ENCODE results near the gene CYP2W1. TPM values are rescaled to one million over a fixed set of nuclear protein-coding genes. Genes with fewer than 3 reads are reported as not detected.

CYP2W1 gene
- total and polyA plus RNA-seq, 10 of the 15 experiments (the other 5 are each of a cell fraction or from before 2014, with no cell fraction given): not detected

DNA sequence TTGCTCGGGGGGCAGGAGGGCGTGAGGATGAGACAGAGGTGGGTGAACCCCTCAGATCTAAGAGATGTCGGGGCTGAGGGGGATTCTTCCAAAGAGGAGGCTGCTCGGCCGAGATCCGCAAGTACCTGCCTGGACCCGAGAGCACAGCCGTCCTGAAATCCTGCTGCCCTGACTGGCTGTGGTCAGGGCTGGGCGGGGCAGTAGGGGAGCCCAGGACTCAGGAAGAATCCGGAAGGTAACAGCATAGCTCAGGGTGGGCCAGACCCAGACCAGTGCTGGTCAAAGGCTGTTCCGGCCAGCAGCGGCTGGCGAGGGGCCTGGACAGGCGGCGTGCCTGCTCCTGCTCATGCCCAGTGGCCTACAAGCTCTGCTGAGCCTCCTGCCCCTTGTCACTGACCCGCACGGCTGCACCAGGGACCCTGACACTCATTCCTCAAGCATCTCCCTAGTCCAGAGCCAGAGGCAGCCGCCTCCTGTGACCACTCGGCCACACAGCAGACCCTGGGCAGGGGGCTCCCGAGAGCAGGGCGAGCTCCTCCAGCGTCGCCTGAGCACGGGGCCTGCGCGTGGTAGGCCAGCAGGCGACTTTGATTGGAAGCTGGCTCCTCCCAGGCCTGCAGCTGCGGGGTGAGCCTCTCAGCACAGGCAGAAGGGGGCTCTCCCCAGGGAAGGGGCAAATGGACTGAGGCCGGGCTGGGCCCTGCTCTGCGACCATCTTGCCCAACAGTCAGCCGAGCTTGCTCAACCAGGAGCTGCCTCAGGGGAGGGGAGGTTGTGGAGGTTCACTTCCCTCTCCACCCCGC lies 25.4 kb upstream of the CYP2W1 start:
- FAIRE-seq: no peak
- H3K9ac ChIP-seq (ENCODE audit: control insufficient read depth, insufficient read depth, low read length): no peak overlapping the region
- H2AFZ ChIP-seq (ENCODE audit: control insufficient read depth, low read depth, low read length): no peak overlapping the region
- no peak overlapping the region for H3K4me2 ChIP-seq (ENCODE audit: control insufficient read depth, insufficient read depth)
- no peaks in the 10 kb centered on the region for H4K20me1 ChIP-seq (ENCODE audit: control insufficient read depth, insufficient read depth)
- WGBS (ENCODE audit: insufficient coverage, insufficient replicate concordance, low lambda C conversion rate, missing lambda C conversion rate): 71% methylated on average over 31 of the region's 32 CpGs
- H3K9me3 ChIP-seq (replicated peaks; ENCODE audit: control insufficient read depth, insufficient read depth, low read length): no peaks in the 10 kb centered on the region; the same call in 2 of the 3 replicates
- RAD21 ChIA-PET (ENCODE audit: unreplicated experiment): interaction anchor here (1.4 kb wide), 1 partner anchor 31 kb away, joined by 3 read pairs; no protein-coding TSS in a partner anchor
- CTCF ChIA-PET: interaction anchor here (0.8 to 1.8 kb wide), 3 partner anchors 15 to 108 kb away, joined by 3 to 6 read pairs (median 4); no protein-coding TSS in a partner anchor
- H3K36me3 ChIP-seq (ENCODE audit: control insufficient read depth in 2 of 2, insufficient read depth in 2 of 2, low read length in 1 of 2): no peaks in the 10 kb centered on the region
- peaks cover 13% of the 10 kb centered on the region for H3K79me2 ChIP-seq (ENCODE audit: control insufficient read depth, insufficient read depth, low read length)
- SMC1A ChIA-PET (ENCODE audit: uncharacterized antibody, unreplicated experiment): interaction anchor here (0.7 to 1.1 kb wide), 2 partner anchors 16 to 35 kb away, joined by 3 read pairs; no protein-coding TSS in a partner anchor
- H3K27me3 ChIP-seq (replicated peaks in 1 of 2; ENCODE audit: control insufficient read depth in 2 of 2, insufficient read depth in 2 of 2, low read length in 1 of 2): no peaks in the 10 kb centered on the region
- POLR2A ChIA-PET: no interaction called here
- TF ChIP-seq RELA (IDR thresholded peaks at IDR 0.05; ENCODE audit: borderline replicate concordance, partially characterized antibody): no peak
- no peak for TF ChIP-seq HDAC2 (IDR thresholded peaks at IDR 0.05)
- TF ChIP-seq ASH2L (IDR thresholded peaks at IDR 0.05; ENCODE audit: borderline replicate concordance, low read depth): no peak
- no peak for TF ChIP-seq NFXL1 (IDR thresholded peaks at IDR 0.05; ENCODE audit: borderline replicate concordance)
- TF ChIP-seq ZNF217 (IDR thresholded peaks at IDR 0.05): no peak
- TF ChIP-seq MTA2 (IDR thresholded peaks at IDR 0.05; ENCODE audit: low read depth): no peak
- TF ChIP-seq BHLHE40 (IDR thresholded peaks at IDR 0.05; ENCODE audit: borderline replicate concordance in 1 of 2, low read depth in 2 of 2, low read length in 1 of 2): no peak
- TF ChIP-seq RFX5 (IDR thresholded peaks at IDR 0.05; ENCODE audit: low read depth, low read length): no peak
- no TSS peak for BruUV-seq (replicated peaks)
- intact Hi-C loops (cut with micrococcal nuclease; ENCODE audit: unreplicated experiment) (loop anchor here (10.0 kb wide), 1 partner anchor 173 kb away; no protein-coding TSS in a partner anchor), in situ Hi-C loops (cut with MboI) (no loop called here)
- no peak for DNase-seq (ENCODE audit: low read depth, low spot score)
- no peak overlapping the region for H3K27ac ChIP-seq (ENCODE audit: control insufficient read depth, insufficient read depth)
- no peak overlapping the region for H3K4me3 ChIP-seq
- H3K4me1 ChIP-seq (ENCODE audit: control insufficient read depth, insufficient read depth, low read length): peaks cover 11% of the 10 kb centered on the region
- ATAC-seq: no peak
